DOHH2 (cell line): ENCODE measurements around the gene IL18.

ENCODE experiments used
- EZH2phosphoT487 ChIP-seq: fragments of 200-600 bp; sonication (generic); IDR thresholded peaks from 2 replicates; pipeline ENCODE4 v1.6.1; 2017; ENCODE audit warnings: borderline replicate concordance, mild to moderate bottlenecking, antibody characterized with exemption, low read length, moderate library complexity, mixed read lengths
- TF ChIP-seq, protein P1 (sequence below): fragments of 200-600 bp; sonication (generic); IDR thresholded peaks from one replicate; pipeline ENCODE4 v1.5.1; 2014; ENCODE audit warnings: antibody characterized with exemption, mild to moderate bottlenecking, low read depth, low read length; ENCODE audit not compliant: poor library complexity, severe bottlenecking

DNA sequence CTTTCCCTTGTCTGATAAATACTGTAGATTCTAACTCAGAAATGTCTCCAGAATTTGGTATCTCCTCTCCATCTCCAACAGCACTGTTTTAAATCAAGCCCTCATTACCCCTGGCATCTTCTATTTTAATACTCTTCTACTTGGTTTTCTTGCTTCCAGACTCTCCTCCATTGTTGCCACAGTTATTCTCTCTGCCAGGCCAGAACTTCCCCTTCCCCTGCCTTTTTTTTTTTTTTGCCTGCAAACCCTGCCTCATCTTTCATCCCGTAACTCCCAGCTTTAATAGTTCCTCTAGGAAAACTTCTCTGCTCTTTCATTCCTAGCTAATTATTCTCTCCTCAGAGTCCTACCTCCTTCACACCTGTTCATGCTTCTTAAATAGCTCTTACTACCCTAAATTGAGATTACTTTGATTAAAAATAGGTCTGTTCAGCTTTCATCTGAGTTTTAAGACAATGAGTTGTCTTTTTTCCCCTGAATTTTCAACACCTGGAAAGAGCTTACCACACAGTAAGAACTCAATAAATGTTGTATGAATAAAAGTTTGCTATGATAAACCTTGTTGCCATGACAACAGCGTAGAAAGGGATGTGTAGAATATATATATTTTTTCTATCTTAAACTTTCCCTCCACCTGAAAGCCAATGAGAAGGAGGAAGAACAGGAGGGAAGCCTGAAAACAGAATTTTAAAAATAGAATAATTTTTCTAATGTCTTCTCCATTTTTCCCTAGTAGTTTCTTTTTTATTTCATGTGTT lies 3.6 kb downstream of the IL18 start:
- TF ChIP-seq, protein P1, sequence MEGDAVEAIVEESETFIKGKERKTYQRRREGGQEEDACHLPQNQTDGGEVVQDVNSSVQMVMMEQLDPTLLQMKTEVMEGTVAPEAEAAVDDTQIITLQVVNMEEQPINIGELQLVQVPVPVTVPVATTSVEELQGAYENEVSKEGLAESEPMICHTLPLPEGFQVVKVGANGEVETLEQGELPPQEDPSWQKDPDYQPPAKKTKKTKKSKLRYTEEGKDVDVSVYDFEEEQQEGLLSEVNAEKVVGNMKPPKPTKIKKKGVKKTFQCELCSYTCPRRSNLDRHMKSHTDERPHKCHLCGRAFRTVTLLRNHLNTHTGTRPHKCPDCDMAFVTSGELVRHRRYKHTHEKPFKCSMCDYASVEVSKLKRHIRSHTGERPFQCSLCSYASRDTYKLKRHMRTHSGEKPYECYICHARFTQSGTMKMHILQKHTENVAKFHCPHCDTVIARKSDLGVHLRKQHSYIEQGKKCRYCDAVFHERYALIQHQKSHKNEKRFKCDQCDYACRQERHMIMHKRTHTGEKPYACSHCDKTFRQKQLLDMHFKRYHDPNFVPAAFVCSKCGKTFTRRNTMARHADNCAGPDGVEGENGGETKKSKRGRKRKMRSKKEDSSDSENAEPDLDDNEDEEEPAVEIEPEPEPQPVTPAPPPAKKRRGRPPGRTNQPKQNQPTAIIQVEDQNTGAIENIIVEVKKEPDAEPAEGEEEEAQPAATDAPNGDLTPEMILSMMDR, result no peak
- TF ChIP-seq EZH2phosphoT487, result no peak
